Activated CD8-positive, alpha-beta memory T cell treated with anti-CD3 and anti-CD28 coated beads for 1 hour (primary cell): ENCODE results near the gene OVOL1.
"Not testable (repeated sequence)": the region's sequence is repeated elsewhere in the genome, so short reads cannot be mapped to it uniquely, and the experiment has no call there.

Experiments
- DNase-seq, 2 donors: peaks; one replicate each; pipeline ENCODE4 v3.0.0-alpha.2; 2020; ENCODE audit warnings: low read depth in 1 of 2; ENCODE audit errors: extremely low read depth in 1 of 2

OVOL1 gene

DNA sequence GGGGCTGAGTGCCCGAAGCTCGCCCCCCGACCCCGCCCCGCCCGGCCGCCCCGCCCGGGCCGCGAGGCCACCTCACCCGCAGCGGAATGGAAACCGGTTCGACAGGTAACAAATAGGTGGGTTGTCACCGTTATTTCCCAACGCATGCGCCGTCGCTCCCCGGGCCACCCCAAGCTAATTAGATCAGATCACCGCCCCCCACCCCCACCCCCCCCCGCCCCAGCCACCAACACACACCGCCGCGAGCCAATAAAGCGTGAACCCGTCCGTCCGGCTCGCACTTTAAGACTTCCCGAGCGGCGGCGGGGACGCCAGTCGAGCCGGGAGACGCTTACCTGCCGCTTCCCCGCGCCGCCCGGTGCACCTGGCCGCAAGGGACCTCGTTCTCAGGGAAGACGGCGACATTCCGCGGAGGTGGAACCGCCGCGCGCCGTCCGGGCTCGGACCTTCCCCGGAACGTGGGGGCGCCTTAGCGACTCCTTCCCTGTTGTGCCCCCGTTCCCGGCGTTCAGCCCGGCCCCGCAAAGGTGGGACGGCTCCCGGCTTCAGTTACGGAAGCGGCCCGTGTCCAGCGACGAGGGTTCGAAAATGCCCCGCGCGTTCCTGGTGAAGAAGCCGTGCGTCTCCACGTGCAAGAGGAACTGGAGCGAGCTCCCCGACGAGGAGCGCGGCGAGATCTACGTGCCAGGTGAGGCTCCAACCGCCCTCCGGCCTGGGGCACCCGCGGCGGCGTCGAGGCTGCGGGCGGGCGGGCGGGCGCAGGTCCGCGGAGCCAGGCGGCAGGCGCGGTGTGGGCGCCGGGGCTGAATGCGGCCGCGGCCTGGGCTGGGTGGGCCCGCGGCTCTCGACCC lies at the start of gene OVOL1:
Gene OVOL1, plus strand, starts transcription at position 278 of the 851 bp plus-strand sequence. Its CDS starts 311 bp downstream, at position 589.
- no peak for DNase-seq

DNA sequence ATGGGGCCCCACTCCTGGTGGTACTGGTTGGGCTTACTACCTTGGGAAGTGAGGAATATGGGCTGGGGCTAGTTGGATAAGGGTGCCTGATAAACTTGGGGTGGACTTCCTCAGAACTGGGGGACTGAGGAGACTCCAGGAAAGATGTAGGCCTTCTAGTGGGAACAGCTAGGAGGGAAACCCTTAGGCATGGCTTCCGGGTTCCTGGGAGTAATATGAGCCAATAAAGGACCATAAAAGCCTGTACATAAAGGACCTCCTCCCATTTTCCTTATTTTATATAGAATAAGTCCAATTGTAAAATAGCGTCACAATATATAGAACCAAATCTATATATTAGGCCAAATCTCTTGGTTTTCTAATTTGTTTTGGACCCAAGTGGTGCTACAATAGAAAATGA lies 47.8 kb upstream of the OVOL1 start:
- no peak for DNase-seq

DNA sequence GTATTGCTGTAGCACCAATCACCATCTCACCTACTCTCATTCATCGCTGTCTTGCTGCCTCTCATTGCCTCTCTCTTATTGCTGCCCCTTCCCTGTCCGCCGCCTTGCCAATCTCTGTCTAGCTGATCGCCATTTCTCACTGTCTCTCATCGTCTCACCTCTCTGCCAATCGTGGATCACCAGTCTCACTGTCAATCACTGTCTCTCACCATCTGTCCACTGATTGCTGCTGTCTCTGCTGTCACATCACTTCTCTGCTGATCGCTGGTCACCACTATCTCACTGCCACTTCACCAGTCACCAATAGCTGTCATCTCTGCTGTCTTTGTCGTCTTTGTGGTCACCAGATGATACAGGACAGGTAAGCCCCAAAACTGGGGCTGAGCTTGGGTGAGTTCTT lies 45.7 kb upstream of the OVOL1 start:
- no peak for DNase-seq

DNA sequence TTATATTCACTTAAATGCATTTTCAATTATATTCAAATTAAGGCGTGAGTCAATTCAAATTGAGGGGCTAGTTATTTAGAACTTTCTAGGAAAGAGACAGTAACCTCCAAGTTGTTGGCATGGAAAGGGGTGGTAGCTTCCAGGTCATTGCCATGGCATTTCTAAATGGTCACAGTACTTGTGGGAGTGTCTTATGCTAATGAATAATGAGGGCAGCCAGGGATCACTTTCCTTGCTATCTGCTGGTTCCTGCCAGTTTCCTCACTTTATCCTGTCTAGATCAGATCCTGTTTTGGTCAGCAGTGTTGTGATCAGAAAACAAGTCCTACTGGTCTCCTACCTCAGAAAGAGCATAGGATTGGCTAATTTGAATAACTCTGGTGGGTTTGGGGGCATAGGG lies 44.5 kb upstream of the OVOL1 start:
- no peak for DNase-seq

DNA sequence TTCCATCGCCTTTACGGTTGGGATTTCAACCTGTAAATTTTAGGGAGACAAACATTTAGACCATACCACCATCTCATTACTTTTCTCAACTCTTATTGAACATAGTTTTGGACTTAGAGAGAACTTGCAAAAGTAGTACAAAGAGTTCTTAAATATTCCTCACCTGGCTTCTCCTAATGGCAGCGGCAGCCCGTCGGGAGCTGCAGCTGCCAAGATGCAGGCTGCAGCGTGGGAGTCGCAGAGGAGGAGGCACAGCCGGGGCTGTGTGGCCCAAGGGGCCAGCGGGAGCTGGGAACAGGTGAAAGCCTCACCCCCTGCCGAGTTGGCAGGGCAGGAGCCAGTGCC lies 43.2 kb upstream of the OVOL1 start:
- no peak for DNase-seq

DNA sequence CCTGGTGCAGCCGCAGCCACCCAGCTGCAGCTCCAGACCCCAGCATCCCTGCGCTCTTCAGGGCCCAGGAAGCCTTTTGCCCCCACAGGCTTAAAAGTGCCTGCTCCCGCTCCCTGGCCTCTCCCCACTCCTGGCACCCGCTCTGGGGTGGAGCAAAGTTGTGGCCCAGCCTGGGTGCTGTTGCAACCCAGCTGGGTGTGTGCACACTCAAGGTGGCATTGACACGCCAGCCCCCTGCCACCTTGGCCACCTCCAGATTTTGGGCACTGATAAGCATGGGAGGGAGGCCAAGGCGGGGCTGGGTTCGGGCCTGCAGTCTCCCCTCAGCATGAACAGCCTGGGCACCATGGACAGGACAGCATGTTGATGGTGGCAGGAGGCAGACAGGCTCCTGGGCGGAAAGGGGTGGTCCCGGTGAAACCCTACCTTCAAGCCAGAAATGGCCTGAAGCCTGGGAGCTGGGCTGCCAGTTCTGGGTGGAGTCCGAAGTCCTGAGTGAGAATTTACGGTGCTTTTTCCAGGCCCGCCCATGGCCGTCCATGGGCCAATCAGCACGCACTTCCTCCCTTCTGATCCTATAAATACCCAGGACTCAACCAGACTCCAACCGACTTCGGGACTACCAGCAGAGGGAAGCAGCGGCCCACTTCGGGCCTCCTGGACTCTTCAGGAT lies 42.7 kb upstream of the OVOL1 start:
- no peak for DNase-seq

DNA sequence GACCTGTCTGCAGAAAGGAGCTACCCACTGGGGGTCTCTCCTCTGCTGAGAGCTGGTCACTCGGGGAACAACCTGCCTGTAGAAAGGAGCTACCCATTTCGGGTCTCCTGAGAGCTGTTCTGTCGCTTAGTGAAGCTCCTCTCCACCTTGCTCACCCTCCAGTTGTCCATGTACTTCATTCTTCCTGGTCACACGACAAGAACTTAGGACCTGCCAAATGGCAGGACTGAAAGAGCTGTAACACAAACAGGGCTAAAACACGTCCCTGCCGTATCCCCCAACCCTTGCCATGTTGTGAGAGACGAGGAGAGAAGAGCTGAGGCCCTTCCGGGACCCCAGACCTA lies 42.2 kb upstream of the OVOL1 start:
- no peak for DNase-seq

DNA sequence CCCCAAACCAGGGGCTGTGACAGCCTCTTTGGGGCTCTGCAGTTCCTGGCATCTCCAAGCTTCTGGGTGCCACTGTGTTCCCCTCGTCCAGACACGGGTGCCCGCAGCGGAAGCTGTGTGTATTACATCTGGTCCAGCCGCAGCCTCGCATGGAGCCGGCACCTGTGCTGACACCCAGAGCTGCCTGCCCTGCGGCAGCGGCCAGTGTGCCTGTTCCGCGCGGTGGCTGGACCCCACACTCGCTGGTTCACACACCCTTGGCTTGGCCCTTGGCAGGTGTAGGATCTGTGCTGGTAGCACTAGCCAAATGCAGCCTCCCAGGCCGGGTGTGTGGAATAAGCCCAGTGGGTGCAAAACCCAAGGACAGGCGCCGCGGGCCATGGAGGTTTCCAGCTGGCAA lies 41.8 kb upstream of the OVOL1 start:
- no peak for DNase-seq

DNA sequence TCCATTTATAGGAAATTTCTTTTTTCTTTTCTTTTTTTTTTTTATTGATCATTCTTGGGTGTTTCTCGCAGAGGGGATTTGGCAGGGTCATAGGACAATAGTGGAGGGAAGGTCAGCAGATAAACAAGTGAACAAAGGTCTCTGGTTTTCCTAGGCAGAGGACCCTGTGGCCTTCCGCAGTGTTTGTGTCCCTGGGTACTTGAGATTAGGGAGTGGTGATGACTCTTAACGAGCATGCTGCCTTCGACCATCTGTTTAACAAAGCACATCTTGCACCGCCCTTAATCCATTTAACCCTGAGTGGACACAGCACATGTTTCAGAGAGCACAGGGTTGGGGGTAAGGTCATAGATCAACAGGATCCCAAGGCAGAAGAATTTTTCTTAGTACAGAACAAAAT lies 24.7 kb upstream of the OVOL1 start:
- not testable (repeated sequence) for DNase-seq

DNA sequence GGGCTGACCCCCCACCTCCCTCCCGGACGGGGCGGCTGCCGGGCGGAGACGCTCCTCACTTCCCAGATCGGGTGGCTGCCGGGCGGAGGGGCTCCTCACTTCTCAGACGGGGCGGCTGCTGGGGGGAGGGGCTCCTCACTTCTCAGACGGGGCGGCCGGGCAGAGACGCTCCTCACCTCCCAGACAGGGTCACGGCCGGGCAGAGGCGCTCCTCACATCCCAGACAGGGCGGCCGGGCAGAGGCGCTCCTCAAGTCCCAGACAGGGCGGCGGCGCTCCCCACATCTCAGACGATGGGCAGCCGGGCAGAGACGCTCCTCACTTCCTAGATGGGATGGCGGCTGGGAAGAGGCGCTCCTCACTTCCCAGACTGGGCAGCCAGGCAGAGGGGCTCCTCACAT lies 24.0 kb upstream of the OVOL1 start:
- DNase-seq: not testable (repeated sequence)

DNA sequence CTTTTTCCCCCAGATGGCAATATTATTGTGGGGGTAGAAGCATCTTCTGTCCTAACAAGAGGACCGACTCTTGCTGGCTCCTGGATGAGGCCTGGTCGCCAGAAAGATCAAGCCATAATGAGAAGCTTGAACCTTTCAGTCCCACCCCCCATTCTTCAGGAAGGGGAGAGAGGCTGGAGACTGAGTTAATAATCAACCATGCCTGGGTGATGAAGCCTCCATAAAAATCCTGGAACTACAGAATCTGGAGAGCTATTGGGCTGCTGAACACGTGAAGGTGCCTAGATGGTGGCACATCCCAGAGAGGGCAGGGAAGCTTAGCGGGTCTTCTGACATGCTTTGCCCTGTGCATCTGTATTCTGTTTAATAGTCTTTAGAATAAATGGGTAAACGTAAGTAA lies 22.4 kb upstream of the OVOL1 start:
- DNase-seq: no peak

DNA sequence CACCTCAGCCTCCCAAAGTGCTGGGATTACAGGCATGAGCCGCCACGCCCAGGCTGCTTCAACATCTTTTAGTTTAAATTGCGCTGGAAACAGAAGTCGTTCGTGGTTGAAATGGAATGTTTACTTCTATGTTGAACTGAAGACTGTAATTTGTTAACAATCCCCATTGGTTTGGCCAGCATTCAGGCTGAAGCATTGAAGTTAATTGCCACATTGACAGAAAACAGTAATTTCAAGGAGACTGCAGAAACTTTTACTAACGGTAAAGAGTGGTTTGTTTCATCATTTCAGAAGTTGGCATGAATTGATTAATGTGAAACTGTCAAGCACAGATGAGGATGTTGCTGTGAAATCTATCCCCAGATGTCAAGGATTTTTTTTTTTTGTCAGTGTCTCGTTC lies 20.3 kb upstream of the OVOL1 start:
- DNase-seq: no peak

DNA sequence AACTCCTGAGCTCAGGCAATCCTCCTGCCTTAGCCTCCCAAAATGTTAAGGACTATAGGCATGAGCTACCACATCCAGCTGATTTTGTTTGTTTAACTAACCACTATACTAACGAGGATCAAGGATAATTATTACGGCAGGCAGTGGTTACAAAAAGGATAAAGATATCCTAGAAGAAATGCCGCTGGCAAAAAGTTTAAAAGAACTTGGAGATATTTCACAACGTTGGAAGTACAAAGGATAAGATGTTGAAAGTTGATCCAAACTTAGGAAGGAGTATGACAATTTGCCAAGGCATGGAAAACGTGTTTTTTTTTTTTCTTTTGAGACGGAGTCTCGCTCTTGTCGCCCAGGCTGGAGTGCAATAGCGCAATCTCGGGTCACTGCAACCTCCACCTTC lies 19.5 kb upstream of the OVOL1 start:
- no peak for DNase-seq

DNA sequence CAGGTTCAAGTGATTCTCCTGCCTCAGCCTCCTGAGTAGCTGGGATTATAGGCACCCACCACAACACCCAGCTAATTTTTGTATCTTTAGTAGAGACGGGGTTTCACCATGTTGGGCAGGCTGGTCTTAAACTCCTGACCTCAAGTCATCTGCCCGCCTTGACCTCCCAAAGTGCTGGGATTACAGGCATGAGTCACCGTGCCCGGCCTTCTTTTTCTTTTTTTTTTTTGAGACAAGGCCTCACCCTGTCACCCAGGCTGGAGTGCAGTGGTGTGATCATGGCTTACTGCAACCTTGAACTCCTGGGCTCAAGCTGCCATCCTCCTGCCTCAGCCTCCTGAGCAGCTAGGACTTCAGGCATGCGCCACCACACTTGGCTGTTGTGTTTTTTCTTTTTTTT lies 19.1 kb upstream of the OVOL1 start:
- not testable (repeated sequence) for DNase-seq

DNA sequence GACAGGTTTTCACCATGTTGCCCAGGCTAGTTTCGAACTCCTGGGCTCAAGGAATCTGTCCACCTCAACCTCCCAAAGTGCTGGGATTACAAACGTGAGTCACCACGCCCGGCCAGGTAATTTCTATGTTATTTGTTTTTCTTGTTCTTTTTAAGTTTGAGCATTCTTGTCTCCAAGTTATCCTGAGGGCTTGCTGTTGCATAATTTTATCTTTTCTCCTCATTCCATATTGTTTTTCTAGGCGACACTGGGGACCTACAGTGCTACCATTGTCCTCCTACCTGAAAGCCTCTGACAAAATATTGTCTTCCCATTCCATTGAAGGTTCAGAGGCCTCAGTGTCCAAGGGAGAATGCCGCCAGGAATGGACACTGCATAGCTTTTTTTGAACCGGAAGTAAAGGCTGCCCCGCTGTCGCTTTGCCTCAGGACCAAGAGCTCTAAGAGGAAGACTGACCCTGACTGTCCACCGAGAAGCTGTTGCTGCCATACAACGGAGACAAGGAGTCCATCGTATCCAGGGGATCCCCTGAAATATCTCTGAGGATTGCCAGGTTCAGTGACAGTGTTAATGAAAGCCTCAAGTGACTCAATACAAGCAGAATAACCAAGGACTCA lies 15.8 kb upstream of the OVOL1 start:
- no peak for DNase-seq

DNA sequence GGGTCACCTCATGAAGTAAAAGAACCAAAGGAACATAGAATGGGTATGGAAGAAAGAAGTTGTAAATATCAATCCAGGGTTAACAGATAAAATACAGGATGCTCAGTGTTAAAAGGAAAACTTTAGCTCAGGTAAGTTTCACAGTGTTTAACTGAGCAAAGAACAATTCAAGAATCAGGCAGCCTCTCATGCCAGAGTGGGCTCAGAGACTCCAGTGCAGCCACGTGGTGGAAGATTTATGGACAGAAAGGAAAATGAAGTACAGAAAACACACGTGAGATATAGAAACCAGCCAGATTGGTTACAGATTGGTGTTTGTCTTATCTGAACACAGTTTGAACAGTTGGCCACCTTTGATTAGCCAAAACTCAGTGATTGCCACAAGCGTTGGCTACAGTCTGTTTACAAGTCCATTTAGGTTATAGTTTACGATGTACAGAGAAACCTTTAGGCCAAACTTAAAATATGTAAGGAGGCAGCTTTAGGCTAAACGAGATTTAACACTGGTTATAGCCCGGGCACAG lies 15.2 kb upstream of the OVOL1 start:
- no peak for DNase-seq

DNA sequence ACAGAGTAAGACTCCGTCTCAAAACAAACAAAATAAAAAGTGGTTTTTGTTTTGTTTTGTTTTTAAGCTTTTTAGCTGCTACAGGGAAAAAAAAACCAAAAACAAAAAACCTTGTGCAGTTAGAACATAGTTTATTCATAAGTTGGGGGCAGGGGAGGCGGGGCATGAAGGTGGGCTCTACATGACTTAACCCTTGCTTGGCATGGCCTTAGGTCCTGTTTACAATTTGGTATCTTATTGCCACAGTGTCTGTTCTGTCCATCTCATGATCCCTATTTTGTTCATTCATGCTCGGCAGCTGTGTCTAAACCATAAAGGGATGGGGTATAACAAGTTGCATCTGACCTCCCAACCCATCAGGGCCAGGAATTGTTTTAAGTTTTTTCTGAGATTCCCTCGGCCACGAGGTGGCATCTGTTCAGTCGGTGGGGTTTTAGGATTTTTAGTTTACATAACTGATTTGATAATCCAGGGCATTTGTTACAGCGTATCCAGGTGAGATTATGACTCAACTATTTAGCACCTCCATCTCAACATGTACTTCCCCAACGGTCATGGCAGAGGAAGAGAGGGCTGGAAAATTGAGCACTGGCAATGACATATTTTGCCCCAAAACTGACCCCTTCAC lies 13.0 kb upstream of the OVOL1 start:
- DNase-seq: no peak

DNA sequence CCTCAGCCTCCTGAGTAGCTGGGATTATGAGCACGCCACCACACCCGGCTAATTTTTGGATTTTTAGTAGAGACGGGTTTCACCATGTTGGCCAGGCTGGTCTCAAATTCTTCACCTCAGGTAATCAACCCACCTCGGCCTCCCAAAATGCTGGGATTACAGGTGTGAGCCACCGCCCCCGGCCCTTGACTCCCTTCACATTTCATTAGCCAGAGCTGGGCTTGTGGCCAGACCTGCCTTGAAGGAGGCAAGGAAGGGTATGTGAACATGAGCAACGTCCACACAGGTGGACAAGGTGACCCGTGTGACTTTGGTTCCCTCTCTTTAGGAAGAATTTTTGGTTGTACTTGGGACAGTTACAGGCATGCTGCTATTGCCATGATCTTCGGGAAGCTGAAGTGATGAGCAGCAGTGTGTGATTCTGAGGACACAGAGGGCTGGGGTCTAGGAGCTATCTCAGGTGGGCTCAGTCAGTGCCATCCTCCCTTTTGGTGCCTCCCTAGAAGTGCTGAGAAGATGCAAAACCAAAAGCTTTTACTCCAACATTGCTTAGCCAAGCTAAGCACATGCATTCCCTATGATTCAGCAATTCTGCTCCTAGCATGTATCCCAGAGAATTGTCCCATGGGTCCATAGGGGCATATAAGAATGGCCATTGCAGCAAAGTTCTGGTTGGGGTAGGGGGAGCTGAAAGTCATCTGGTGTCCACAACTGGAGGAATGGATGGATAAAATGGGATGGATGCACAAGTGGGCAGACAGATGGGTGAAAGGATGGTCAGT lies 12.1 kb upstream of the OVOL1 start:
- no peak for DNase-seq

DNA sequence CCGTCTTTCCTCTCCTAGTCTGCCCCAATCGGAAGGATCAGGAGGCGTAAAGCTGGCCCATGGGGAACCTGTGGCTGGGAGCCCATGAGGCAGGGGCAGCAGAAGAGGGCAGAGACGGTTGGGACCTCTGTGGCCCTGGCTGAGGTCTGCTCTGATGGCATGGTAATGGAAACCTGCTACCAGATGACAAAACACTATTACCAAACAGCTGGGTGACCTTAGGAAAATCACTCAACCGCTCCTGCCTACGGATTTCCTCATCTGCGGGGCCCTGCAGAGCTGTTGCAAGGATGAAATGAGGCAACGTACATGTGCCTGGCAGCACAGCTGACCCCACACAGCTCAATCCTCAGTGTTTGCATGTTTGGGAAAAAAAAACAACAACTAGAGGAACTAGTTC lies 10.7 kb upstream of the OVOL1 start:
- DNase-seq: no peak

DNA sequence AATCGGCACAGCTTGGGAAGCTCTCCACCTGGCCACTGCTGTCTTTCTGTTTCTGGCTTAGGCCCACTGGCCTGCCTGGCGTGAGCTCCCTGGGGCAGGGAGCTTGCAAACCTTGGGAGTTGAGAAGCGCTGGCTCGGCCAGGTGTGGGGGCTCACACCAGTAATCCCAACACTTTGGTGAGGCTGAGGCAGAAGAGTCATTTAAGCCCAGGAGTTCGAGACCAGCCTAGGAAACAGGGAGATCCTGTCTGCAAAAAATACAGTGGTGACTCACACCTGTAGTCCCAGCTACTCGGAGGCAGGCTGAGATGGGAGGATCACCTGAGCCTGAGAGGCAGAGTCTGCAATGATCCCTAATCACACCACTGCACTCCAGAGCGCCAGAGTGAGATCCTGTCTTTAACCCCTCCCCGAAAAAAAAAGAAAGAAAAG lies 10.1 kb upstream of the OVOL1 start:
- no peak for DNase-seq

DNA sequence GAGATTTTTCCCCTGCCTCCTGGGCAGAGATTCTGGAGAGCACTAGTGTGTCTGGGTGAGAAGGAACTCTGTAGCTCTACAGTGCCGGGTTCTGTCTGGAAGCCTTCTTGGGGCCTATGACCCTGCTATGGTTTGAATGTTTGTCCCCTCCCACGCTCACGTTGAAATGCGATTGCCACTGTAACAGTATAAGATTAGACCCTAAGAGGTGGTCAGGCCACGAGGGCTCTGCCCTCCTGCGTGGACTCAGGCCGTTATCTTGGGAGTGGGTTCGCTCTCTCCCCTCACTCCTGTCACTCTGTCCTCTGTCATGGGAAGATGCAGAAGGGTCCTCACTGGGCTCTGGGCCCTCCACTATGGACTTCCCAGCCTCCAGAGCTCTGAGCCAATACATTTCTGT lies 9.6 kb upstream of the OVOL1 start:
- DNase-seq: no peak
